NCI-H1092 (cell line): ENCODE data around the gene KLHL6.
"Not testable (repeated sequence)": the region's sequence is repeated elsewhere in the genome, so short reads cannot be mapped to it uniquely, and the experiment has no call there.

Experiments
- DNase-seq: peaks from one replicate; lab custom pipeline; 2025; lab: John Stamatoyannopoulos, UW

KLHL6 gene, protein sequence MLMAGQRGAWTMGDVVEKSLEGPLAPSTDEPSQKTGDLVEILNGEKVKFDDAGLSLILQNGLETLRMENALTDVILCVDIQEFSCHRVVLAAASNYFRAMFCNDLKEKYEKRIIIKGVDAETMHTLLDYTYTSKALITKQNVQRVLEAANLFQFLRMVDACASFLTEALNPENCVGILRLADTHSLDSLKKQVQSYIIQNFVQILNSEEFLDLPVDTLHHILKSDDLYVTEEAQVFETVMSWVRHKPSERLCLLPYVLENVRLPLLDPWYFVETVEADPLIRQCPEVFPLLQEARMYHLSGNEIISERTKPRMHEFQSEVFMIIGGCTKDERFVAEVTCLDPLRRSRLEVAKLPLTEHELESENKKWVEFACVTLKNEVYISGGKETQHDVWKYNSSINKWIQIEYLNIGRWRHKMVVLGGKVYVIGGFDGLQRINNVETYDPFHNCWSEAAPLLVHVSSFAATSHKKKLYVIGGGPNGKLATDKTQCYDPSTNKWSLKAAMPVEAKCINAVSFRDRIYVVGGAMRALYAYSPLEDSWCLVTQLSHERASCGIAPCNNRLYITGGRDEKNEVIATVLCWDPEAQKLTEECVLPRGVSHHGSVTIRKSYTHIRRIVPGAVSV

DNA sequence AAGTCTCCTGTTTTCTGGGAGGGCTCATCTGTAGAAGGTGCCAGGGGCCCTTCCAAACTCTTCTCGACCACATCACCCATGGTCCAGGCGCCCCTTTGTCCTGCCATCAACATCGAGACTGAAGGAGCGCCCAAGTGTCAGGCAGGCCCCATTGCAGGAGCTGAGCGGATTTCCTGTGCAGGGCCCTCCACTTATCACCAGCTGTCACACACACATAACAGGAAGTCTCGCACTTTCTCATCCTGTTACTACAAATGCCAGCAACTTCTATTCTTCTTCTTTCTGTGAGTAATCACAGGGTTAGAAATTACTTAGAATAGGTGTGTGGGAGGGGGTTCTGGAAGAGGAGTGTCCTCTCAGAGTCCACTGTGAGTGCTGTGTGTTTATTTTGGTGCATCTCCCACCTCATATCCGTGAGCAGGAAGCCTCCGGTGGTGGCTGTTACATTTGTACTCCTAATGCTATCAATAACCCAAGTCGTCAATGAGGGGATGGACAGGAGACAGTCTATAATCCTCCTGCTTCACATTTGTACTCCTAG lies at the start of gene KLHL6:
Gene KLHL6 (minus strand): TSS at position 166 of the 541 bp plus-strand sequence. CDS start 53 bp downstream, at position 113.
- no peak for DNase-seq

DNA sequence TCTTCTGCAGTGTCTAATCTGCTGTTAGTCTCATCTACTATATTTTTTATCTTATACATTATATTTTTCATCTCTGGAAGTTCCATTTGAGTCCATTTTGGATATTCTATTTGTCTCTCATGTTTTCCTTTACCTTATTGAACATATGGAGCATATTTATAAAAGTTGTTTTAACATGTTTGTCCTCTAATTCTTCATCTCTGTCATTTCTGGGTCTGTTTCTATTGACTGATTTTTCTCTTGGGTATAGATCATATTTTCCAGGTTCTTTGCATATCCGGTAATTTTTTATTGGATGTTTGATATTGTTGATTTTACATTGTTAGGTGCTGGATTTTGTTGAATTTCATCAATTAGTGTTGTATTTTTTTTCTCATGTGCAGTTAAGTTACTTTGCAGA lies 42.5 kb upstream of the KLHL6 start:
- DNase-seq = no peak

DNA sequence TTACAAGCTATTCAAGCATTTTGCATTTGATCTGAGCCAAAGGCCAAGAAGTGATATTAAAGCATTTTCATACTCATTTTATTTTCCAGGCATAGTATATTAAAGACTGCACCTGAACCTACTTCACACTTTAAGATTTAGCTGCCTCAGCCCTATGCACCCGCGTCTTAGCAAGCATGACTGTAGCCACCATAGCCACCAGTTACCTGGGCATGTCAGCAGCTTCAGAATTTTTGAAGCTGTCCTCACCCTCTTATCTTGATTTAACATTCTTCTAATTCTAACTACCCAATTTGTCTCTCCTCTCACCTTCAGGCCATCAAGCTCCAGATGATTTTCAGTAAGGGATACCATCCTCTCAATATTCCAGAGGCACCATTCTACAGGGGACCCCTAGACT lies 39.1 kb upstream of the KLHL6 start:
- no peak for DNase-seq

DNA sequence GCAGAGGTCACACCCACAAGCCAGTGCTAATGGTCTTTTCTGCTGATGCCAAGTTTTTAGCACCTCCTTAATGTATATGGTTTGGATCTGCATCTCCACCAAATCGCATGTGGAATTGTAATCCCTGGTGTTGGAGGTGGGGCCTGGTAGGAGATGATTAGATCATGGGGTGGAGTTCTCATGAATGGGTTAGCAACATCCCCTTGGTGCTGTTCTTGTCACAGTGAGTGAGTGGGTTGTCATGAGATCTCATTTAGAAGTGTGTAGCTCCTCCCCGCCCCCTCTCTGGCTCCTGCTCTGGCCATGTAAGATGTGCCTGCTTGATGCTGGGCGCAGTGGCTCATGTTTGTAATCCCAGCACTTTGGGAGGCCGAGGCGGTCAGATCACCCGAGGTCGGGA lies 37.3 kb upstream of the KLHL6 start:
- DNase-seq = no peak

DNA sequence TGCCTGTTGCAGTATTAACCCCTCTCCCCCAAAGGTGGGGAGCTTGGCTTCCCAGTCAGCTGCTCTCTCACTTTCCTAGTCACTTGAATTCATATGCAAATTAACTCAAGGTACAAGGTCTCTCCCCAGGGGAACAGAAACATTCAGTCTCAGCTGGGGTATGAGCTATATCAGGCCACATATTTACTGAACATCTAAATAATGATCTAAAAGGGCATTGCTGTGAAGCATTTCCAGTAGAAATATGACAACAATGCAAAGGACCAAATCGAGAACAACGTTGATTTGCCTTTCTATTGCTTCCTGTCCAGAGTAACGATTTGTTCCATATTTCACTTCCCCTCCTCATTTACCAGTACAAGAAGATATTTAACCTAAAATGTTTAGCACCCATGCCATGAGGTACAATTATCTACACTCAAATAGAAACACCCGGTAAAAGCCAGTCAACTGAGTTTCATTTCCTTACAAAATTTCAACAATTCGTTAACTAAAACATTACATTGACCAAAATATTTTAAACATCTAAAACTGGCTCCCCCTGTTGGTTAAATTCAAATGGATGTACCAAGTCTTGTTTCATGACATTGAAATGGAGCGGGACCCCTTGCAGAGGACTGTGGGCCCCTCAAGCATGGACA lies 36.5 kb upstream of the KLHL6 start:
- DNase-seq = no peak

DNA sequence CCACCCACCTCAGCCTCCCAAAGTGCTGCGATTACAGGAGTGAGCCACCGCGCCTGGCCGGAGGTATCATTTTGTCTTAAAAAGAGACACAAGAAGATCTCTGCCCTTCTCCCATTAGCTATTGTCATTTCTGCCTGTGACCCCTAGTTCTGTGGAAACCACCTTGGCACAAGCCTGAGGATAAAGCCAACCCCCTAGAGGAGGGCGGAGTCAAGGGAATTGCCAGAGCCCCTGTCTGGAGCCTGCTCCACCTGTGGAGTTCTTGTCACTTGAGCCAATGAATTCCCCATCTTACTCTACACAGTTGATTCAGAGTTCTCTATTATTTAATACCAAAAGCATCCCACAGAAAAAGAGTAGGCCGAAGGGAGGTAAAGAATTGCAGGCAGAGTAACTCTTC lies 34.9 kb upstream of the KLHL6 start:
- no peak for DNase-seq

DNA sequence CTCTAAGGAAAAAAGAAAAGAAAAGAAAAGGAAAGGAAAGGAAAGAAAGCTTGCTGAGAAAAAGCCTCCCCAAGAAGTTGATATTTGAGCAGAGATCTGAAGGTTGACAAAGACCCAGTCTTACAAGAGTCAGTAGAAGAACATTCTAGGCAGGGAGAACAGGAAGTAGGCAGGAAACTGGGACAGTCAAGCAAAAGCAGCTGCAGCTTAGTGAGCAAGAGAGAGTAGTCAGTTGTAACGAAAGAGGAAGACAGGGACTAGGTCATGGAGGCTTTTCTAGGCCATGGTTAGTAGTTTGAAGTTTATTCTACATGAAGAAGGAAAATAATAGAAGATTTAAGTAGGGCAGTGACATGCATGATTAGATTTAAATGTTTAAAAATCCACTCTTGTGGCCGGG lies 31.8 kb upstream of the KLHL6 start:
- DNase-seq = no peak

DNA sequence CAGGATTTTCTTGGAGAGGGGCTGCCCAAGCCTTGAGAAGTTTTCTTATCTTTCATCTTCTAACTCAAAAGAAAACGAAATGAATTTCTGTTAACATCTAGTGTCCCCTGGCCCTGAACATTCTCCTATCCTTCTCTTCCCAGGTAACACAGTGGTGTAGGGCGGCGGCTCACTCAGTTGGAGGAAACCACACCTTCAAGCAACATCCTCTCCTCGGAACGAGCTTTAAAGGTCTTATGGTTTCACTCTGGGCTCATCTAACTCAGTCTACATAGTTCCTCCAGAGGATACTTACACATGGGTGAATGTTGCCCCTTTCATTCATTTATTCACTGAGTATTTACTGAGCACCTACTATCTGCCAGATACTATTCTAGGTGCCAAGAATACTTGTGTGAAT lies 31.0 kb upstream of the KLHL6 start:
- no peak for DNase-seq

DNA sequence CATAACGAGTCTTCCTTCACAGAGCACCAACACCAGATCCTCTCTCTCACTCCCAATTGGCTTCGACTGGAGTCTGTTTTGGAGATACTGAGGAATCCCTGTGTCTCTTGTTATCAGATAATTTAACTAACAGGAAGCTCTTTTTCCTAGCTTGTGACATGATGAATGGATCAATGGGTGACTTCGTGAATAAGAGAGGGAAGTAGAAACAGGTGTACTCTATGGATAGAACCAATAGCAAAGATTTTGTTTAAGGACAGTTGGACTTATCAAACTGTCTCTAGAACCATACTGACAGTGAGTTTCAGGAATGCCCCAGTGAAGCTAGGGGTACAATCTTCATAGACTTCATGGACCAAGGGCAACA lies 29.4 kb upstream of the KLHL6 start:
- no peak for DNase-seq

DNA sequence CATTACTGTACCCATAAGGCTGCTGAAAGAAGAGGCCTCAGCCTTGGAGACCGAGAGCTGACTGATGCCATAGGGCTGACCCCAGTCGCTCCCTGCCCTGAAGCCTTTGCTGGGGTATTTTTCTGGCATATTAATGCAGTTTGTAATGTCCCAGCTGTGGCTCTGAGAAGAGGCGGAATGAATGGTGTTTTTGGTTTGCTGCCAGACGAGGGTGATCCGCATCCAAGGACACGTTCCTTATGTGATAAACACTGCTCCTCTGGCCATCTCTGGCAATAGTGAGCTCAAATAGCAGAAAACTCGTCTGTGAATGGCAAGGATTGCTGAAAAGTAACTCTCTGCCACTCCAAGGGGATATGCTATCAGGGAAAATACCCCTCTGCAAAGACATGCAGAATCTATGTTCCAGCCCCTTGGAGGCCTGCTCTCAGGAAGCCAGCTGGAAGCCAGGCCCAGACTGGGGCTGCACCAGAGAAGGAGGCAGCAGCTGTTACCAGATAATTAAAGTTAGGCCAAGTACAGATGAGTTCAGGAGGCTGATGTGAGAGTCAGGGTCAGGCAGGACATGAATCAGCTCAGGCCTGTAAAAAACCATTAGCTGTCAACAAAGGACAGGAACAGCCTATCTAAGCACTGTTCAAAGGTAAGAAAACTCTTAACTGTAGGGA lies 28.9 kb upstream of the KLHL6 start:
- DNase-seq = no peak

DNA sequence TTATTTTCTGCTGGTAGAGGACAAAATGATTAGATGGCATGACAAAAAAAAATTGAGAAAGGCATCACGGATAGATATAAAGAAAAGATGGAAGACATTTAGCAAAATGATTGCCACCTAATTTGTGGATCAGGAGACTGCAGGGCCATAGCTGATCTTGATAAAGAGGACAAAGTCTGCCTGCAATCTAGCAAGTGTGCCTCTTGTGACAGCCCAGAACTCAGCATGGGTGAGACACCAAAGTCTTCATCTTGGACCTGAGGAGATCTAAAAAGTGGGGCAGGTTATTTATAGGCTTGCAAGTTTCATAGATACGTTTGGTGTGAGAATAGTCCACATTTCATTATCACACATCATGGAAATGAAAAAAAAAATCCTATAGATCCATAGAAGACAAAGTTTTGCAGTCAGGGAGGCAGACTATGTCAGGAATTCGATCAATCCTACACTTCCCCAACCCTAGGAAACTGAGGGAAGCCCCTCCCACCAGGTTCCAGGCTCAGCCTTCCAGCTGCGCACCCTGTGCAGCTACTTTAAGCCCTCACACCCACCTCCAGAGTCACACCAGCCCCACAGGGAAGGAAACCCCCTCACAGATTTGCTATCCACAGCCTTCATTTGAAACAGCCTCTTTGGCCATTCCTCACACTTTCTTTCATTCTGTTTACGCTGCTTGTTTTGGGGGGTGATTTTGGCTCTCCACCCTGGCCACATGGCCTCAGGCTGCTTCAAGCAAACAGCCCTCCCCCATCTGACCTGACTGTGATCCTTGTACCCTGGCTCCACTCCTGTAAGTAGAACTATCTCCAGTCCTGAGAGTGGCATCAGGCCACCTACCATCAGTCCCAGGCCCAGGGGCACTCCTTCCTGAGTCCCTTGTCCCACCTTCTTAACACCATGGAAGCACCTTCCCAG lies 28.1 kb upstream of the KLHL6 start:
- DNase-seq = no peak

DNA sequence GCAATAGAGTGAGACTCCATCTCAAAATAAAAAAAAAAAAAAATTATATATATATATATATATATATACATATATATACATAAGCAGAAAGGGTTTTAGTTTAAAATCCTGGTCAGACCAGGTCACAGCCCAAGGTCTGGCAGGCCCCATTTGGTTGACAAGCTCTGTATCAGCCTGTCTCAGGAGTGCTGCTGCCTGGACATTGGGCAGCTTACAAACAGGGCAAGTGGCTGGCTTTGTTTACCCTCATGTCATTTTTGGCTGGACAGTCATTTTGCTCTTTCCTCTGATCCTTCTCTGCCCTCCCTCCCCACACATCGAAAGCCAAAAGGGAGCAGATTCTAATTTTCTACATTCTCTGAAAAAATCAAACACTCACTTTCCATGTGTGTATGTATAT lies 26.7 kb upstream of the KLHL6 start:
- DNase-seq = no peak

DNA sequence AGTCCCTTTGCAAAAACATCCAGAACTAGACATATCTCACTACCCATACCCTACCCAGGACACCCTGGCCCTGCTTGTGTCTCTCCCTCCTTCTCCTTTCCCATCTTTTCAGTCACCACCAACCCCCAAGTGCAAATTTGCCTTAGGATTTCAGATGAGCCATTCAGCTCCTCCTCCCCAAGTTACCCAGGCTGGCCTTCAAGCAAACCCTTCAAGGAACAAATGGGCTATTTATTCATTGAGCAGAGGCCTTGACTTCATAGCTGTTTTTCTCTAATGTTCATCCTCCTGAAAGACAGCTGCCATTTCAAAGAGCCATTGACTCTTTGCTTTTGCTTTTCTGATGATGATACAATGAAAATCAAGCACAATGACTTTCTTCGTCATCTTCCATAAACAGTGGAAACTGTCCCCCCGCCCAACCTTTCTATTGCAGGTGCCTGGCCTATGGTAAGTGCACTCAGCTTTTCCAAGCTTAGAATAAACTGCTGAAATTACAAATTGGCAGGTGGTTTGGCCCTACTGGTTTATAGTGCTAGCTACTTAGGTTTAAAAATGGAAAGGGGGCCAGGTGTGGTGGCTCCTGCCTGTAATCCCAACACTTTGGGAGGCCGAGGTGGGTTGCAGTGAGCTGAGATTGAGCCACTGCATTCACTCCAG lies 26.1 kb upstream of the KLHL6 start:
- no peak for DNase-seq

DNA sequence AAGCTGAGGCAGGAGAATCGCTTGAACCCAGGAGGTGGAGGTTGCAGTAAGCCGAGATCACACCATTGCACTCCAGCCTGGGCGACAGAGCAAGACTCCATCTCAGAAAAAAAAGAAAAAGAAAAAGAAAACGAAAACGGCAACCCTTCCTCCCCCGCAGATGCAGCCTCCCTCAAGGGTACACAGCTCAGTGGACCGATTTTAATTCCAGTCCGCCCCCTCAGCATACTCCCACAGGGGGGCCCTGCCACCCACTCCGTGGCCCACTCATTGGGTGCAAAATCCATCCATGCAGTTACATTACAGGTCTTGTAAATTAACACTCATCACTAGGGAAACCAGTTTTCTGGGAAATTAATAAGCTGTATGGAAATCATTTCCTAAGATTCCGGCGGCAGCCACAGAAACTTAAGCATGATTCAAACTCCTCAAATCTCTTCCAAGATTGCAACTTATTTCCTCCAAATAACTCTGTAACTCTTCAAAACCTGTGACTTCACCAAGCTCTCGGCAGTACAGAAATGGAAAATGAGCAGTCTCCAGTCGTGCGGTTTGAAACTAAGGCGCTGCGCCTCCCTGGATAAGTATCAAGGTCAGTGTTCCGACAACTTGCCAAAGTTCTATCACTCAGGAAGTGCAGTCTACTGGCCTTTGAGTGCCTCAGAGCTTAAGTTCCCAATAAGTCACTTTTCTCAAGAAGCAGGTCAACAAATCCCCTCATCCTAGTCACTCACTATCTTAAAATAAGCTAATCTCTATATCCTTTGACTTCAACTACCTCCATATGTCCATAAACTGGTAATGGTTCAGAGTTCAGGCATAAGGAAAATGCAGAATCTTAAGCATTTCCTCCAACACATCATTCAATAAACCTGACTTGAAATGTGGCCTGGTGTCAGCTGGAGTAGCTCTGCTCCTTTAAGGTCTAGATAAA lies 24.7 kb upstream of the KLHL6 start:
- no peak for DNase-seq

DNA sequence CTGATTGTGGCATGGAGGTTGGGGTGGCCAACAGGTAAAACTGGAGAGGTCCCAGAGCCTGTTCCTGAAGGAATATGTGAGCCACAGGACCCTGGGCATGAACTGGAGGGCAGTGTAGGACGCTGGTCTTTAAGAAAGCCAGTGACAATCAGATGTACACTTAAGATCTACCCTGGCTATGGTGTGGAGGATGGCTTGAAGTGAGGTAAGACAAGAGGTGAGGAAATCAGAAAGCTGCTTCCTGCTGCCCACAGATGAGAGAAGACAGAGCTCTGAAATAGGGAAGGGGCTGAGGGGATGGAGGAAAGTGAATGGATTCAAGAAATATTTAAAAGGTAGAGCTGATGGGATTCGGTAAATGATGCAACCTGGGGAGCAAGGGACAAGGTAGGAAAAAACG lies 22.7 kb upstream of the KLHL6 start:
- DNase-seq = no peak

DNA sequence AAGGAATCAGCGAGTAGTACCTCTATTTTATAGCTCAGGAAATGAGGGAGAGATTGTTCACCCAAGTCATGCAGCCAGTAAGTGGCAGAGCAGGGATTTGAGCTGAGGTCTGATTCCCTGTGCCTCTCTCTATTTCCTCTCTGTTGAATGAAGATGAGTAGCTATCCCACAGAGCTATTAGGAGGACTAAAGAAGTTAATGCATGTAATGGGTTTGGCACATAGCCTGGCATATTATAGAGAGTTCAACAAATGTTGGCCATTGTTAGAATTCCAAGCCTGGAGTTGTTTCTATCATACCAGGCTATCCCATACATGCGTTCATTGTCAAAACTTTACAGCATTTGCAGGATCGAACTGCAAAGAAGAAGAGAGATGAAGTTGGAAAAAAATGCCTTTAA lies 21.8 kb upstream of the KLHL6 start:
- no peak for DNase-seq

DNA sequence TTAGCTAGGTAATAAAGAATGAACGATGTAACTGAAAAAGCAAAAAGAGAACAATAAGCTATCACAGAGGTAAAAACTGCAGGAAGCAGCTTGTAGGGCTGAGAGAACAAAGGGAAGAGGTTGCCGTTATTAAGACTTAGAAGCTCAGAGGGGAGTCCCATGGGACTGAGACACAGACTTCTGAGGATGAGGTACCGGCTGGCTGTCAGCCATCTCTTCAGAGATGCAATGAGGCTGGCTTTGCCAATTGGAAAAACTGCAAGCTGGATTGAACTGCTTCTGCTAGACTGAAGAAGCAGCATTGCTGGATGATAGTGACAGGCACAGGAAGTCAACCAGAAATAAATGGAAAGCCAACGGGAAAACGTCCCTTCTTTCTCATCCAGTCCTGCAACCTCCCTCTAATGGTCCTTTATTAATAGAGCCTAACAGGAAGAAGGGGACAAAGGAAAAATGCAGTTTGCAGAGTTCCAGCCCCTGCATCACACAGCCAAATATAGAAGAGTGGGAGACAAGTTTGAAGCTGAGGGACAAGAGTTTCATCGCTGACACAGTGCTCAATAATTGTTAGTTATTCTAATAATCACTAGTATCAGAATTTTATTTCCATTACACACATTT lies 21.1 kb upstream of the KLHL6 start:
- peak; percentile 68 for DNase-seq

DNA sequence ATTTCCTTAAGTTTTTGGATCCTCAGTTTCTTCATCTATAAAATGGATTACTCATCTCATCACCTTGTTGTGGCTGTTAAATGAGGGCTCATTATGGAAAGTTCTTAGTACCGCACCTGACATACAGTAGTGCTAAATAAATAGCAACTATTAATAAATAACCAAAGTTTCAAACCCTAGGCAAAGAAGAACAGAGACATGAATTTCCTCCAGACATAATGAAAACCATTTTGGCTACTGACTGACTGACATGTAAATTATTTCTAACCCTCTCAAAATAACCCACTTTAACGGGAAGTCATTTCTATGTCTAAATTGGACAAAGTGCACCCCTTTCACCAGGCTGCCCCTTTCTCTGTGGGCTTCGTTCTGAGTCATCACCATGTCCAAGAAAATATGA lies 17.4 kb upstream of the KLHL6 start:
- DNase-seq = no peak

DNA sequence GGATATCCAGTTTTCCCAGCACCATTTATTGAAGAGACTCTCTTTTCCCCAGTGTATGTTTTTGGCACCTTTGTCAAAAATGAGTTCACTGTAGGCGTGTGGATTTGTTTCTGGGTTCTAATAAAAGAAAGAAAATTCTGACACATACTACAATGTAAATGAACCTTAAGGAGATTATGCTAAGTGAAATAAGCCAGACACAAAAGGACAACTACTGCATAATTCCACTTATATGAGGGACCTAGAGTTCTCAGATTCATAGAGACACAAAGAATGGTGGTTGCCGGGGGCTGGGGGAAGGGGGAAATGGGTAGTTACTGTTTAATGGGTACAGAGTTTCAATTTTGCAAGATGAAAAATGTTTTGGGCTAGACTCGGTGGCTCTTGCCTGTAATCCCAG lies 14.7 kb upstream of the KLHL6 start:
- not testable (repeated sequence) for DNase-seq
